Breast epithelium (tissue), 4 donors: ENCODE data around the gene MPRIP. TPM values are rescaled to one million over a fixed set of nuclear protein-coding genes. Genes with fewer than 3 reads are reported as not detected.

Experiments
- DNase-seq, 2 donors: peaks; one replicate each; pipeline ENCODE4 v3.0.0-alpha.2; 2019; ENCODE audit warnings: low spot score in 2 of 2
- H3K27ac ChIP-seq, 2 donors: fragments of 200-600 bp; sonication (generic) in 1 of 2; one replicate each; pipeline ENCODE4 v1.5.1; 2016 to 2019; ENCODE audit warnings: mild to moderate bottlenecking in 1 of 2
- H3K27me3 ChIP-seq, 2 donors: fragments of 200-600 bp; sonication (generic) in 1 of 2; one replicate each; pipeline versions ENCODE4 v1.5.1 to v1.6.0; 2017 to 2019; ENCODE audit warnings: control low read depth in 1 of 2, mild to moderate bottlenecking in 1 of 2
- H3K36me3 ChIP-seq: fragments of 200-600 bp; one replicate; pipeline ENCODE4 v1.5.1; 2019
- H3K4me1 ChIP-seq, 2 donors: fragments of 200-600 bp; sonication (generic); one replicate each; pipeline ENCODE4 v1.5.1; 2016 to 2019; ENCODE audit warnings: control low read depth in 1 of 2
- H3K4me3 ChIP-seq, 3 donors: fragments of 200-600 bp; sonication (generic); 1 replicate in 2 of 3; 2 replicates in 1 of 3; pipeline ENCODE4 v1.5.1; 2016 to 2019; ENCODE audit warnings: mild to moderate bottlenecking in 3 of 3, moderate library complexity in 2 of 3
- H3K9me3 ChIP-seq, 2 donors: fragments of 200-600 bp; sonication (generic) in 1 of 2; one replicate each; pipeline ENCODE4 v1.5.1; 2016 to 2019; ENCODE audit warnings: control low read depth in 1 of 2
- POLR2A ChIP-seq: fragments of 450-650 bp; IDR thresholded peaks from one replicate; pipeline ENCODE4 v1.6.1; 2016; ENCODE audit warnings: antibody characterized with exemption, mild to moderate bottlenecking, moderate library complexity
- POLR2AphosphoS5 ChIP-seq, 3 donors: sonication (generic); formaldehyde crosslinking; IDR thresholded peaks; one replicate each; pipeline ENCODE4 v1.6.1; 2017; ENCODE audit warnings: antibody characterized with exemption in 3 of 3
- intact Hi-C: fragments of 100-400 bp; cut with DNase I; formaldehyde crosslinking; loops from one replicate; pipeline ENCODE4 v1.15.1; 2023; ENCODE audit warnings: low total_unique reads
- total RNA-seq, 3 donors: library from RNA; depleted of rRNA; stranded (reverse); fragments of >200 nt; gene quantifications; one replicate each; pipeline ENCODE4 v1.1.0, GENCODE V29; 2016
- TF ChIP-seq, protein P1 (sequence below), 3 donors: fragments of 450-650 bp; IDR thresholded peaks; one replicate each; pipeline ENCODE4 v1.5.1; 2016 to 2017; ENCODE audit warnings: antibody characterized with exemption in 3 of 3, mild to moderate bottlenecking in 3 of 3, moderate library complexity in 3 of 3

The MPRIP gene
- total RNA-seq, 3 donors from 2014 or later = 93.1 to 136 (median 124) TPM

DNA sequence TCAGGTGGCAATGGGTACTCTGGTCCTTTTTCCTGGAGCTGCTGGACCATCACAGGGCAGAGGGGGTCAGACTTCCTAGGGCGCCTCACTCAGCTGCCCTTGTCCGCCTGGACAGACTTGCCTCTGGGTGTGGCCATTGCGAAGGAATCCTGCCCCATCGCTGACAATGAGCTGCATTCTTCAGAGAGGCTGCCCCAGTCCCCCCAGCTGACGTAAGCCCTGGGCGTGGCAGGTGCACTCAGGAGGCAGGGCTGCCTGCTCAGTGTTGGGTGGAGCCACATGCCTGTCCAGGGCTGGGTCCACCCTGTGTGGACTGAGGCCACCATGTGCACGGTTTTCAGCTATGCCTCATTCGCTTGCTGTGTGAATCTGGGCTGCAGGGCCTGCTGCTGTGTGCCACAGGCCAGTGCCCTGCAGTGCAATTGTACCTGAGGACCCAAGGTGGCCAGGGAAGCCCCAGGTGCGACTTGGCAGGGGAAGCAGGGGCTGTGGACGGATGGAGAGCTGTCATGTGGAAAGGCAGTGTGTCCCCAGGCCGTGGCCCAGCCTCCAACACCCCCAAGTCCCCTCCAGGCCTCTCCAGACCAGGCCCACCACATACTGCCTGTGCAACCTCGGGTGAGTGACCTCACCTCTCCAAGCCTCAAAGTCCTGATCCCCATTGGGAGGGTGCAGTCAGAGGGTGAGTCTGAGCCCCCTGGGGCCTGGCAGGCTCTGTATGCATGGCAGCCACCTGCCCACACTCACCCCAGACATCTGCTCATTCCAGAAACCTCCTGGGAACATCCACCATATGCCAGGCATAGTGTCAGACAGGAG lies 14.0 kb upstream of the MPRIP start:
- peak overlapping the region; percentile 11 to 27 for H3K27ac ChIP-seq
- intact Hi-C loops = no loop called here
- no peak for TF ChIP-seq POLR2A
- no peak for TF ChIP-seq POLR2AphosphoS5 (IDR thresholded peaks at IDR 0.05)
- TF ChIP-seq, protein P1, sequence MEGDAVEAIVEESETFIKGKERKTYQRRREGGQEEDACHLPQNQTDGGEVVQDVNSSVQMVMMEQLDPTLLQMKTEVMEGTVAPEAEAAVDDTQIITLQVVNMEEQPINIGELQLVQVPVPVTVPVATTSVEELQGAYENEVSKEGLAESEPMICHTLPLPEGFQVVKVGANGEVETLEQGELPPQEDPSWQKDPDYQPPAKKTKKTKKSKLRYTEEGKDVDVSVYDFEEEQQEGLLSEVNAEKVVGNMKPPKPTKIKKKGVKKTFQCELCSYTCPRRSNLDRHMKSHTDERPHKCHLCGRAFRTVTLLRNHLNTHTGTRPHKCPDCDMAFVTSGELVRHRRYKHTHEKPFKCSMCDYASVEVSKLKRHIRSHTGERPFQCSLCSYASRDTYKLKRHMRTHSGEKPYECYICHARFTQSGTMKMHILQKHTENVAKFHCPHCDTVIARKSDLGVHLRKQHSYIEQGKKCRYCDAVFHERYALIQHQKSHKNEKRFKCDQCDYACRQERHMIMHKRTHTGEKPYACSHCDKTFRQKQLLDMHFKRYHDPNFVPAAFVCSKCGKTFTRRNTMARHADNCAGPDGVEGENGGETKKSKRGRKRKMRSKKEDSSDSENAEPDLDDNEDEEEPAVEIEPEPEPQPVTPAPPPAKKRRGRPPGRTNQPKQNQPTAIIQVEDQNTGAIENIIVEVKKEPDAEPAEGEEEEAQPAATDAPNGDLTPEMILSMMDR (IDR thresholded peaks at IDR 0.05) = no peak

DNA sequence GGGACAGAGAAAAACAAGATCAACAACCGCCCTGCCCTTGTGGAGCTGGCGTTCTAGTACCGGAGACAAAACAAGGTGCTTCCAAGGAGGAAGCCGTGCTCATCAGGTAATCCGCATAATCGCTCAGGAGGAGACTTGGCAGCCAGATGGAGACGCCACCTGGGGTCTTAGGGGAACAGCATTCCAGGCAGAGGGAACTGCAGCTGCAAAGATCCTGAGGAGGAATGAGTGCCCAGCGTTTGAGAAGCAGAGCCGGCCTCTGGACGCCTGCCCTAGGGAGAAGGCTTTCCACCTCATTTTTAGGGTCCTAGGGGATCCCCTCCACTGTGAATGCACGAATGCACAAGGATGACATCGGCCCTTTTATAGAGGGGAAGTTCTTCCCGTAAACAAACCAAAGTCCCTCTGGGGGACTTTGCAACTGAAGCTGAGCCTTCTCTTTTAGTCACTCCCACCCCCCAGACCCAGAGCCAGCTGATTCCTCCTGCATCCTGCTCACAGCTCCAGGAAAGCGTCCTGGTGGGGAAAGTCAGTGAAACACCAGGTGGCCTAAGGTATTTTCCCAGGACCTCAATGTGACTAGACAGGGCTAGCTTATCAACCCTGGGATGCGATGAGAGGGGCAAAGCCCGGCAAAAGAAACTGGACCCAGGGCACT lies 13.2 kb upstream of the MPRIP start:
- H3K36me3 ChIP-seq = no peaks in the 10 kb centered on the region
- no peaks in the 10 kb centered on the region for H3K9me3 ChIP-seq
- peak in 1 of 2 donors; percentile 35 for DNase-seq
- H3K4me1 ChIP-seq = peaks cover 0 to 14% of the 10 kb centered on the region in 2 donors
- no peak for TF ChIP-seq POLR2AphosphoS5 (IDR thresholded peaks at IDR 0.05)
- no peak for TF ChIP-seq POLR2A
- TF ChIP-seq, protein P1 (IDR thresholded peaks at IDR 0.05) = no peak
- intact Hi-C loops = no loop called here
- no peak overlapping the region for H3K4me3 ChIP-seq
- no peak overlapping the region for H3K27ac ChIP-seq
- H3K27me3 ChIP-seq = no peaks in the 10 kb centered on the region

More for the DNA sequence above, 14.0 kb upstream of the MPRIP start:
- Histone ChIP-seq H3K4me3 (no peak overlapping the region), H3K4me1 (peaks cover 0 to 14% of the 10 kb centered on the region in 2 donors), H3K27me3 (no peaks in the 10 kb centered on the region), H3K9me3 (no peaks in the 10 kb centered on the region), H3K36me3 (no peaks in the 10 kb centered on the region)
- peak; percentile 62 to 92 for DNase-seq

DNA sequence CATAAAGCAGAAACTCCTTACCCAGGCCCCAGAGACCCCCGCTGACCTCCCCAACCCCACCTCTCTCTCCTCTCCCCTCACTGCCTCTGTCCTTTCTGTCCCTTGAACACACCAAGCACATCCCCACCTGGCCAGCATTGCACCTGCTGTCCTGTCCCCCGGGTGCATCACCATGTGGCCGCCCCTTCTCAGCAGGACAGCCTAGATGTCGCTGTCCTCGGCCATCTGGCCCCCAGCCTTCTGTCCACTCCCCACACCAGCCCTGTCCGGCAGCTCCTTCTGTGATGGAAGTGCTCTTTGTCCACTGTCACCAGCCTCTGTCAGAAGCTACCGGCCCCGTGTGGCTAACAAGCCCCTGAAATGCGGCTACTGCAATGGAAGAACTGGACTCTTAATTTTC lies 12.3 kb upstream of the MPRIP start:
- intact Hi-C loops = no loop called here
- Histone ChIP-seq H3K4me3 (no peak overlapping the region), H3K9me3 (no peaks in the 10 kb centered on the region), H3K27ac (no peak overlapping the region), H3K27me3 (no peaks in the 10 kb centered on the region), H3K36me3 (no peaks in the 10 kb centered on the region), H3K4me1 (peaks cover 0 to 14% of the 10 kb centered on the region in 2 donors)
- TF ChIP-seq POLR2A (no peak), POLR2AphosphoS5 (IDR thresholded peaks at IDR 0.05) (no peak)
- TF ChIP-seq, protein P1 (IDR thresholded peaks at IDR 0.05) = no peak
- peak in 1 of 2 donors; percentile 22 for DNase-seq

DNA sequence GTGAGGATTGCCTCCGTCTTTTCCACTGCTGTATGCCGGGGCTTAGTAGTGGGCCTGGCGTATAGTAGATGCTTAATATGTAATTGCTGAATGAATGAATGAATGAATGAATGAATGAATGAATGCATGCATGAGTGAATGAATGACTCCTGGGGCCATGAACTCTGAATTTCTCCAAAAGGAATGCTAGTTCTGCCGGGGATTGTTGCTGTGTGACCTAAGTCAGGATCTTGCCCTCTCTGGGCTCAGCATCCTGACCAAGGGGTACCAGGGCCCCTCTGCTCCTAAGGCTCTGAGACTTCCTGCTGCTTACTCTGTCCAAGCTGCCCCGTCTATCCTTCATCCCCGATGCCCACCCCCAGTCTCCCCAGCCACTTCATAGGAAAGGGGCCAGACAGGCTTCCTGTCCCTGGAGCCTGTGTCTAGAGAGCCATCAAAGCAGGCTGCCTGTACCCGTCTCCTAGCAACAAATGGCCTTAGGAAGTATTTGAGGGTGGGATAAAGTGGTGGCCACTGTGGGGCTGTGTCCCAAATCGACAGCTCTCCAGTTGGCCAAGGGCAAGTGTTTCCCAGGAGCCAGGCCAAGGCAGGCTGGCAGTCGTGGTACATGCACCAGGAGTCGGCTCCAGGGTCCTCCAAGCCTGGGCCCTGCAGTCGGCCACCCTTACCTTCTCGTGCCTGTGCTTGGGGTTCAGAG lies 11.6 kb upstream of the MPRIP start:
- H3K27ac ChIP-seq = no peak overlapping the region
- H3K36me3 ChIP-seq = no peaks in the 10 kb centered on the region
- intact Hi-C loops = no loop called here
- no peak for DNase-seq
- no peak overlapping the region for H3K4me3 ChIP-seq
- no peaks in the 10 kb centered on the region for H3K9me3 ChIP-seq
- TF ChIP-seq POLR2AphosphoS5 (IDR thresholded peaks at IDR 0.05) = no peak
- no peak for TF ChIP-seq POLR2A
- TF ChIP-seq, protein P1 (IDR thresholded peaks at IDR 0.05) = no peak
- no peaks in the 10 kb centered on the region for H3K27me3 ChIP-seq
- peaks cover 0 to 14% of the 10 kb centered on the region in 2 donors for H3K4me1 ChIP-seq
